WERI-Rb-1 (cell line): ENCODE data around the gene HADHA.

ENCODE experiments used
- DNase-seq: peaks from one replicate; pipeline ENCODE4 v3.0.0-alpha.2; 2020
- H3K27ac ChIP-seq: fragments of 250-450 bp; sonication (Bioruptor Pico); 2 replicates; pipeline ENCODE4 v1.5.1; 2020; ENCODE audit warnings: mild to moderate bottlenecking, moderate library complexity
- H3K27me3 ChIP-seq: fragments of 250-450 bp; sonication (Bioruptor Pico); 2 replicates; pipeline ENCODE4 v1.5.1; 2021; ENCODE audit warnings: mild to moderate bottlenecking, low read depth, moderate library complexity; ENCODE audit not compliant: insufficient read depth, severe bottlenecking
- H3K36me3 ChIP-seq: fragments of 250-450 bp; sonication (Bioruptor Pico); 2 replicates; pipeline ENCODE4 v1.5.1; 2020; ENCODE audit warnings: mild to moderate bottlenecking, moderate library complexity
- H3K4me3 ChIP-seq: 2 replicates; pipeline ENCODE4 v1.5.1; 2011; ENCODE audit warnings: low read depth, mild to moderate bottlenecking, control low read depth, low read length
- H3K9me3 ChIP-seq: fragments of 250-450 bp; sonication (Bioruptor Pico); 2 replicates; pipeline ENCODE4 v1.5.1; 2021; ENCODE audit warnings: mild to moderate bottlenecking, moderate library complexity; ENCODE audit not compliant: severe bottlenecking
- TF ChIP-seq, protein P1 (sequence below): IDR thresholded peaks from 2 replicates; pipeline ENCODE4 v1.5.1; 2011; ENCODE audit warnings: low read depth, mild to moderate bottlenecking, control low read depth, inconsistent platforms, low read length

Gene HADHA

DNA sequence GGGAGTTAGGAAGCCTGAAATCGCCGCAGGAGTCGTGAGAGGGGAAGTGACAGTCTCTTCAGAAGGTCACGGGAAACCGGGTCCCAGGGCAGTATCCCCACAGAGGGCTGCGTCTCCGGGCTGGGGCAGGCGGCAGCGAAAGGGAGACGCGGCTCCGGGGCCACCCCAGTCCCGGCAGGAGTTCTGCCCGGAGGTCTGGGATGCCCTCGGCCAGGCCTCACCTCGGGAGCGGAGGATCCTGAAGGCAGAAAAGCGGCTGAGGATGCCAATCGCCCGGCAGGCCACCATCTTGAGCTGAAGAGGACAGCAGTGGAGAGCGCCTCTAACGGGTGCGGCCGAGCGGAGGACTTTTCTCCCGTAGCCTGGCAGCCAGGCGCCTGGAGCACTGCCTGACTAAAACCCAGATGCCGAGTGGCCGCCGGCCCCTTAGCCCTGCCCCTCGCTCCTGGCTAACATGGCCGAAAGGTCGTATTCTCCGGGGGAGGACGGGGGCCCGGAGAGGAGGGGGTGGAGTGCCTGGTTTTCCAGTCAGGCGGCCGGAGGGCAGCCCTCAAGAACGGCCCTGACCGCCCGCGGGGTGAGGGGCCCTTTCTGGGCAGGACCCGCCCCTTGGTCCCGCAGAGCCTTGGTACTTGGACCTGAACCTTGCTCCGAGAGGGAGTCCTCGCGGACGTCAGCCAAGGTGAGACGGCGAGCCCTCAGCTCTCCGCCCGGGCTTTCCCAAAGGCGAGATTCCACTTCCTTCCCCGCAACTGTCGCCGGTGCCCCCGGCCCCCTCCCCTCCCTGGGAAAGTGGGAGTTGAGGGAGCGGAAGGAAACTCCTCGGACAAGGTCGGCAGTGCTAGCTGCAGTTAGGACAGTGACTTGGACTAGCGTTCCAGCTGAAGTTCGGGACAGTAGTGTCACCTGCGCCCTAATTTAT lies at the start of gene HADHA, which contains the start of gene HADHB:
Gene HADHA (minus strand): TSS at position 324 of the 922 bp plus-strand sequence. CDS start 36 bp downstream, at position 288.
Gene HADHB (plus strand): TSS at position 631 of the 922 bp plus-strand sequence. CDS start 9,316 bp downstream, outside the sequence.
- TF ChIP-seq, protein P1, sequence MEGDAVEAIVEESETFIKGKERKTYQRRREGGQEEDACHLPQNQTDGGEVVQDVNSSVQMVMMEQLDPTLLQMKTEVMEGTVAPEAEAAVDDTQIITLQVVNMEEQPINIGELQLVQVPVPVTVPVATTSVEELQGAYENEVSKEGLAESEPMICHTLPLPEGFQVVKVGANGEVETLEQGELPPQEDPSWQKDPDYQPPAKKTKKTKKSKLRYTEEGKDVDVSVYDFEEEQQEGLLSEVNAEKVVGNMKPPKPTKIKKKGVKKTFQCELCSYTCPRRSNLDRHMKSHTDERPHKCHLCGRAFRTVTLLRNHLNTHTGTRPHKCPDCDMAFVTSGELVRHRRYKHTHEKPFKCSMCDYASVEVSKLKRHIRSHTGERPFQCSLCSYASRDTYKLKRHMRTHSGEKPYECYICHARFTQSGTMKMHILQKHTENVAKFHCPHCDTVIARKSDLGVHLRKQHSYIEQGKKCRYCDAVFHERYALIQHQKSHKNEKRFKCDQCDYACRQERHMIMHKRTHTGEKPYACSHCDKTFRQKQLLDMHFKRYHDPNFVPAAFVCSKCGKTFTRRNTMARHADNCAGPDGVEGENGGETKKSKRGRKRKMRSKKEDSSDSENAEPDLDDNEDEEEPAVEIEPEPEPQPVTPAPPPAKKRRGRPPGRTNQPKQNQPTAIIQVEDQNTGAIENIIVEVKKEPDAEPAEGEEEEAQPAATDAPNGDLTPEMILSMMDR = peak; percentile 59
- peak within 1 kb of the TSS; percentile 78 for H3K4me3 ChIP-seq
- DNase-seq = peak; percentile 94
- peaks cover 2% of the 10 kb centered on the region for H3K36me3 ChIP-seq
- H3K9me3 ChIP-seq = no peaks in the 10 kb centered on the region
- no peaks in the 10 kb centered on the region for H3K27me3 ChIP-seq
- peak within 1 kb of the TSS; percentile 99 for H3K27ac ChIP-seq

DNA sequence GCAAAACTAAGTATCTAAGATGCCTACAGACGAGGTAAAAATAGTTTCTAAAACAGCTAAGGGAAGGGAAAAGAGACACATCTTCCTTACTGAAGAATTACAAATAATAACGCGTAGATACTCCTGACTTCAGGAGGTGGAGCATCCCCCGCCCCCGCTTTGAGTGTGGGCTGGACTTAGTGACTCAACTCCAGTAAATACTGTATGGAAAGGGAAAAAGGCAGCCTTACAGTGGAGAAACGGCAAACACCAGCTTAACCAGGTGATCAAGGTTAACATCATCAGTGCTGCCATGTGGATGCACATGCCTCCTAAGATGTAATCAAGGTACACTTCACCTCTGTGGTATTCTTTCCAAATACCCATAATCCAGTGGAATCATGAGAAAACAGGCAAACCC lies 48.2 kb upstream of the HADHA start:
- no peak overlapping the region for H3K4me3 ChIP-seq
- no peak overlapping the region for H3K27ac ChIP-seq
- TF ChIP-seq, protein P1 = no peak
- no peaks in the 10 kb centered on the region for H3K9me3 ChIP-seq
- DNase-seq = no peak
- H3K27me3 ChIP-seq = no peaks in the 10 kb centered on the region
- H3K36me3 ChIP-seq = peaks cover 2% of the 10 kb centered on the region; the same call in 1 of the 2 replicates

DNA sequence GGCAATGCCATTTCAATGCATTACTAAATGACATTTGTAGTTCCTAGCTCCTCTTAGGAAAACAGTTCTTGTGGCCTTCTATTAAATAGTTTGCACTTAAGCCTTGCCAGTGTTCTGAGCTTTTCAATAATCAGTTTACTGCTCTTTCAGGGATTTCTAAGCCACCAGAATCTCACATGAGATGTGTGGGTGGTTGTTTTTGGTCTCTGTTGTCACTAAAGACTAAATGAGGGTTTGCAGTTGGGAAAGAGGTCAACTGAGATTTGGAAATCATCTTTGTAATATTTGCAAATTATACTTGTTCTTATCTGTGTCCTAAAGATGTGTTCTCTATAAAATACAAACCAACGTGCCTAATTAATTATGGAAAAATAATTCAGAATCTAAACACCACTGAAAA lies 45.6 kb upstream of the HADHA start:
- Histone ChIP-seq H3K27me3 (no peaks in the 10 kb centered on the region), H3K4me3 (no peak overlapping the region), H3K36me3 (peaks cover 11% of the 10 kb centered on the region), H3K9me3 (no peaks in the 10 kb centered on the region), H3K27ac (no peak overlapping the region)
- TF ChIP-seq, protein P1 = no peak
- DNase-seq = no peak

DNA sequence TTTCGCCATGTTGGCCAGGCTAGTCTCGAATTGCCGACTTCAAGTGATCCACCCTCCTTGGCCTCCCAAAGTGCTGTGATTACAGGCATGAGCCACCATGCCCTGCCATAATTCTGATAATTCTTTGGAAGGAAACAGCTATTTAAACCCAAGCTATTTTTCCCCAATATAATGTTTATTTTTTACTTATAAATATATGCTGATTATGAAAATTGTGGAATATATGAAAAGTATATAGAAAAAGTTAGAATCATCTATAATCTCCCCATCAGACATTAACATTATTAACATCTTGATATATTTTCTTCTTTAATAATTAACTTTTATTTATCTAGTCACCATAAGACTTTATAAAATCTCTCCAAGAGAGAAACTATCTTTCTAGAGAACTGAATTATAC lies 41.5 kb upstream of the HADHA start:
- DNase-seq = no peak
- no peak overlapping the region for H3K27ac ChIP-seq
- H3K27me3 ChIP-seq = no peaks in the 10 kb centered on the region
- TF ChIP-seq, protein P1 = no peak
- H3K4me3 ChIP-seq = no peak overlapping the region
- no peaks in the 10 kb centered on the region for H3K9me3 ChIP-seq
- peaks cover 40% of the 10 kb centered on the region for H3K36me3 ChIP-seq

DNA sequence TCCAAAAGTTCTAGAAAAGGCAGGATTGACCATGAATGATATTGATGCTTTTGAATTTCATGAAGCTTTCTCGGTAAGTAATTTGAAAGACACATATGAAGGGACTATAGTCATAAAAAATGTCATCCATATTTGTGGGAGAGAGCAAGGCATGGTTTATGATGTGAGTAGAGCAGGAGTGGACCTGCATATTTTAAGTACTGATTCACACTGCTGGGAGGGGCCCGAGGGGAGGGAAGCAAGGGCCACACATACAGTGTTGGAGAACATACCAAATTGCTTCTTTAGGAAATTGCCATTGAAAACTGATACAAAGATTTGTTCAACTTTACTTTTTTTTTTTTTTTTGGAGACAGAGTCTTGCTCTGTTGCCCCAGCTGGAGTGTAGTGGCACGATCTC lies 39.7 kb upstream of the HADHA start:
- H3K4me3 ChIP-seq = no peak overlapping the region
- TF ChIP-seq, protein P1 = no peak
- H3K27ac ChIP-seq = no peak overlapping the region
- peaks cover 40% of the 10 kb centered on the region for H3K36me3 ChIP-seq
- no peak for DNase-seq
- no peaks in the 10 kb centered on the region for H3K9me3 ChIP-seq
- H3K27me3 ChIP-seq = no peaks in the 10 kb centered on the region
